ENCODE results near the gene MEIS1.
A peak's percentile ranks its signal among the peaks of the same experiment; 100 is the strongest.

MEIS1 gene

DNA sequence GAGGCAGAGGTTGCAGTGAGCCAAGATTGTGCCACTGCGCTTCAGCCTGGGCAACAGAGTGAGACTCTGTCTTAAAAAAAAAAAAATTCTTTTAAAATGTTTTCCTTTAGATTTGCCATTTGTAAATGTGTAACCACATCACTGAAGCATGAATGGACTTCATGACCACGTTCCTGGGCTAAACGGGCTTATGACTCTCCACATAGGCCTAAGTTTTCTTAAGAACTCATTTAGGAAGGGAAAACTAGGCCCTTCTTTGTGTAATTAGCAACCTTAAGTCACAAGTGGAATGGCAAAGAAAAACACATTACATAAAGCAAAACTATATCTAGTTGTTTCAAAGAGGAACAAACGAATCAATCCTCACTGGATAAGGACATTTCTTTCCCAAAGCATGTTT, 99.5 kb downstream of the MEIS1 start:
- no peak for DNase-seq (ENCODE audit: low read depth, low spot score)

DNA sequence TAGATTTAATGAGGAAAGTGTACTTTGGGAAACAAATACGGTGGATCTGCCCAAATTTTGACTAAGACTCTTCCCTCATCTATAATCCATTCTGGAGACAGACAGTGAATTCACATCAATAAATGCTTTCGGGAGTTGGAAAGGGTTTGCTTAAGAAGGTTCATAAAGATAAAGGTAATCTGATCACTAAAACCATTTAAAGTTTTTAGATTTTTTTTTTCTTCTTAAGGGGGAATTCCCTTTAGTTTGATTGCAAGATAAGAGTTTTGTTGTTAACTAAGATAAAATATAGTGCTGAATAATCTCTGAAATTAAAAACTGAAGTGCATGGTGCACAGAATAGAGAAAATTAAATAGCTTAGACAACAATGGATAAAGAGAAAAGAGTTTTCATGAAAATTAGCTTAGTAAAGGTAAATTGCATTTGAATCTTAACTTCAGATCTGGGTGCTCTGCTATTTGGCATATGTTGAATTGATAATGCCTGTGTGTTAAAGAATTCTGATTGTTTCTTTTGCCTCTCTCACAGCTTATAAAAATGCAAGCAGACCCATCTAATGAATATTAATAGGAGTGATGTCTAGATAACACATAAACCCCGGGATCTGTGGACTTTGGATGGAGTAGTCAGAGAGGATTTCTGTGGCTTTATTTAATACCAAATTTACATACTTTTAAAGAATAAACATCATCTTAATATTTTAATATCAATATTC, 100.8 kb downstream of the MEIS1 start:
- DNase-seq (ENCODE audit: low read depth, low spot score), result no peak

DNA sequence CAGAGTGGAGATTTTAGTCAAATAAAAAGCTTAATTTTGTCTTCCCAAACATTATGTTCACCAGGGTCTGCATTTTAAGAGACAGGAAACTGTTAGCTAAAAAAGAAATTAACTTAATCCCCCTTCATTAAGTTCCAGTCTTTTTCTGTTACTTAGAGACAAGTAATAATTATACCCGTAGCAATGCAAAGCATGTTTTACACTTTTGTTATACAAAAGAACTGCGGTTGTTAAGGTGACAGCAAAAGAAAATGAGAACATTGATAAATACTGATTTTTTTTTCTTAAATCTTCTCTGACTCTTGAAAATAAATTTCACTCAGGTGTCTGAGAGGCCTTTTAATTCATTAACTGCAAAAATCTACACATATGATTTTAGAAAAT, 101.4 kb downstream of the MEIS1 start:
- DNase-seq (ENCODE audit: low read depth, low spot score), result no peak

- no peak for DNase-seq (ENCODE audit: low read depth, low spot score)
Observed at GRCh38 chr2:66536997-66537396, 102.1 kb downstream of the MEIS1 start.

- no peak for DNase-seq (ENCODE audit: low read depth, low spot score)
Observed at GRCh38 chr2:66538291-66538690, 103.4 kb downstream of the MEIS1 start.

GRCh38 chr2:66539452-66539851, 104.5 kb downstream of the MEIS1 start:
- DNase-seq (ENCODE audit: low read depth, low spot score), result no peak

GRCh38 chr2:66541646-66542045, 106.7 kb downstream of the MEIS1 start:
- DNase-seq (ENCODE audit: low read depth, low spot score), result no peak

DNA sequence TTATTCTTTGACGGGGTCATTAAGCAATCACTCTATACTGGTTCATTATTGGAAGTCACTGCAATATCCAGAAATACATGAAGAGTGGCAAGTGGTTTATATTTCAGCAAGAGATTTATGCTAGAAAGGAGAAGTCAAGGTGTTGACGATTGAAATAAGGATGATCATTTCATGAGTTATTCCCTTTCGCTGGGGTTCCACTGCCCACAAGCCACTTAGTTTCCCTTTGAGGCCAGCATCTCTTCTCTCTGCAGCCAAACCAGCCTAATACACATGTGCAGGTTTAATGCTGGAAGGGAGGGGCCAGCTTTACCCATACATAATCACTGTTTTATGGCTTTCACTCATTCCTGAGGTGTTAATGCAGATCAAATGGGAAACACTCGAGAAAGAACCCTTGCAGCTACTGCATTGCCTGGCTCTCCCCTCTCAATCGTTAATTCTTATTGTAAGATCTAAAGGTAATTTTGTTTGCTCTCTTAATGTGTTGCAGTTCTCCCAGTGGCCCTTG, 108.4 kb downstream of the MEIS1 start:
- no peak for DNase-seq (ENCODE audit: low read depth, low spot score)

GRCh38 chr2:66544258-66544657, 109.3 kb downstream of the MEIS1 start:
- no peak for DNase-seq (ENCODE audit: low read depth, low spot score)

- DNase-seq (ENCODE audit: low read depth, low spot score), result no peak
Observed at GRCh38 chr2:66545258-66545657, 110.3 kb downstream of the MEIS1 start.

DNA sequence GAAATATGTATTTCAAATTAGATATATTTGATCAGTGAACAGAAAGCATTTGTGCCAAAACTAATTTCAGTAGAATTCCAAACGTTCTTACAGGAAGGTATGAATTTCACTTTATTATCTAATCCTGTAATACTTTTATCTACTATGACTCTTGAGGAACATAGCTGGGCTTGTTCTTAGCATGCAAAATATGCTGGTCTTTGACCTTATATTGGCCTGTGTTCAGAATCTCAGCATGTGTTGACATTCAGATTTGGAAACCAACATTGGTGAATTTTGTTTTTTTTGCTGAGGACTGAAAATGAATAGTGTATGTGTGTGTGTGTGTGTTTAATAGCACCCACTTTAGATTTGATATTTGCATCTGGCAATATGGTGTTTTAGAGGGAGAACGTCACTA, 112.2 kb downstream of the MEIS1 start:
- DNase-seq (ENCODE audit: low read depth, low spot score), result no peak

- no peak for DNase-seq (ENCODE audit: low read depth, low spot score)
Observed at GRCh38 chr2:66547887-66548286, 113.0 kb downstream of the MEIS1 start.

DNA sequence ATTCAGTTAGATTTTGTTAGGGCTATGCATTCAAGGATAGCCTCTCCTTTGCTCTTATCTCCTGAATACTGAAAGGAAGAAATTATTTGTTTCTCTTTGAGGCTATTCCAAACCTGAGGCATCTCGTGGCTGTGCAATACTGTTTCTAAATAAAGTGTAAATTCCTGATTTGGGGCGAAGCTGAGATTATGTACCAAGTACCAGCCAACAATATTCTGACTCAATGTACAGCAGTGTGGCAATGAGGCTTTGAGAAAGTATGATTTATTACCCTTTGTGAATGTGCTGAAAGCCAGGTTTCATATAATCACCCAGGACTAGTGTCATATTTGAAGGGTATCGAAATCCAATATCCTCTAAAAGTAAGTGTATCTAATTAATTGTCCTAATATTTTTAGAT, 113.5 kb downstream of the MEIS1 start:
- DNase-seq (ENCODE audit: low read depth, low spot score), result no peak

DNA sequence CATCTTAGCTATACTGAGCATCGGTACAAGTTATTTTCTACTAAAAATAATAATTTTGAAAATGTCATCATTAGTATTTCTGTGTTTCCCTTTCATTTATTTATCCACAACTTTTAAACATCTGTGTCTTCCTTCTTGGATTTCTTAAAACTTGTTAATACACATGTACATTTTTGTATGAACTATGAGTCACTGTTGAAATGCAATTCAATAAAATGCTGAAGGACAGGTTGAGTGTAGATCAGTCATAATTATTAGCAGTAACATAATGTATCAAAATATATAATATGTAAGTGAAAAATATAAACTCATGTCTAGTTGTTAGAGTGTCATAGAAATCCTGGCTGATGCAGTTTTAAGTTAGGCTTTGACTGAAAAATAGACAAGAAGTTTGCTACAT, 115.9 kb downstream of the MEIS1 start:
- no peak for DNase-seq (ENCODE audit: low read depth, low spot score)

DNA sequence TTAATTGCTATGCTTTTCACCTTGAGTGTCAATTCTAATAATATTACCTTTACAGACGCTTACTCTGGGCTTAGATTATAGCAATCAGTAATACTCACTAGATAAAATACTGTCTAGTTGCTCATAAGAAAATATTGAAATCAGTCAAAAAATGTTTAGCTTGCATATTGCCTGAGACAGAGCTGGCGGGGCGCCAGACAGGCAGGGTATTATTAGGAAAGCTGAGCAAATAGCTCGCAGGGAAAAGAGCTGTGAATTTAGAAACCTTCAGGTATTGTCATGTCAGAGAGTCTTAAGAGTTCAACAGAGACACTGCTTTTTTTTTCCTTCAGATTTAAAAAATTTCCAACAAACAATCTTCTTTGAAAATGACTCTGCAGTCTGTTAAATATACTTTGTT, 118.4 kb downstream of the MEIS1 start:
- no peak for DNase-seq (ENCODE audit: low read depth, low spot score)

DNA sequence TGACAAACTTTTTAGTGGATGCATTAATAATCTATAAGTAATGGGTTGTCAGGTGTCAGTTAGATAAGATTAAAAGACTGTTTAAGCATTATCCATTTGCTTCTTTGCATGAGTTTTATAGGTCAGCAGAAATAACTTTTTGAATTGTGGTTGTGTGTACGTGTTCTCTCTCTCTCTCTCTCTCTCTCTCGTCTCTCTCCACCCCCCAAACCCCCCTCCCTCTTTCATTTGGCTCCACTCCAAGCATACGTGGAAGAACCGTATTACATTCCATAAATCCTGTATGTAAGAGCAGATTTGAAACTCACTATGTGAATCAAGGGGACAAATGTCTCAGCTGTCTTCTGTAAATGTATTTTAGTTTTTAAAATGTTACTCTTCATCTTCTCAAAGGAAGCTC, 120.2 kb downstream of the MEIS1 start:
- no peak for DNase-seq (ENCODE audit: low read depth, low spot score)

DNA sequence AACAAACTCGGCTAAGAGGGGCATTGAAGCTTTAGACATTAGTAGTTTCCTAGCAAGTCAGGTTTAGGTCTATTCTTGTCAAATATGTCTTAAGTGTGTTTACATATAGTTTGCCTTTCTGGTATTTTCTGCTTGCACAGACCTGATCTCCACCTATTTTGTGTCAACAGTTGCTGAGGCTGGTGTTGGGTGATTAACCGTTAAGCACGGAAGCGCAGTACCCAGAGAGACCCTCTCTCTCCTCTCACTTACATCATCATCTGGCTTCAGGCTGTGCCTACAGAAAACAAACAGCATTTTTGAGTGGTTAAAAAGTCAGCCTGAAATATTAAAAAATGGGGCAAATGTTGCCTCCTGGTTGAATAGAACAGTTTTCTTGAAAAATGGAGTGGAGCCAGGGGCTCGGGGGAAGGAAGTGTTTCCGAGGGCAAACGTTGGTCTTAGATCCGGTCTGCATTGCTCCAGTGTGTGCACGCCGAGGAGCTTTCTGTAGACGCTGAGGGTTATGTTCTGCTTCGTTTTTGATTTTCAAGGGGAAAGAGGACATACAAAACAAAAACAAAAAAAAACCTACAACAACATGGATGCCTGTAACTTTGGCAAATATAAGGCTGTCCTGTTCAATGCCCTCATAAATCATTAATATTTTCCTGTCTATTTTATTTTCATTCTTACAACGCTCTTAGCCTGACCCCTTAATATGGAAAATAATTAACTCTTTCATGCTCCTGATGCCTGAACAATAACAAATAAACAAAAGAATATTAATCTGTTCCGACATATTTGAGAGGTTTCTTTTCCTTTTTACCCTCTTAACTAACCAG, 120.8 kb downstream of the MEIS1 start:
- DNase-seq (ENCODE audit: low read depth, low spot score), result no peak

- DNase-seq (ENCODE audit: low read depth, low spot score), result no peak
Observed at GRCh38 chr2:66559672-66560071, 124.7 kb downstream of the MEIS1 start.

GRCh38 chr2:66560683-66561082, 125.8 kb downstream of the MEIS1 start:
- DNase-seq (ENCODE audit: low read depth, low spot score), result no peak

DNA sequence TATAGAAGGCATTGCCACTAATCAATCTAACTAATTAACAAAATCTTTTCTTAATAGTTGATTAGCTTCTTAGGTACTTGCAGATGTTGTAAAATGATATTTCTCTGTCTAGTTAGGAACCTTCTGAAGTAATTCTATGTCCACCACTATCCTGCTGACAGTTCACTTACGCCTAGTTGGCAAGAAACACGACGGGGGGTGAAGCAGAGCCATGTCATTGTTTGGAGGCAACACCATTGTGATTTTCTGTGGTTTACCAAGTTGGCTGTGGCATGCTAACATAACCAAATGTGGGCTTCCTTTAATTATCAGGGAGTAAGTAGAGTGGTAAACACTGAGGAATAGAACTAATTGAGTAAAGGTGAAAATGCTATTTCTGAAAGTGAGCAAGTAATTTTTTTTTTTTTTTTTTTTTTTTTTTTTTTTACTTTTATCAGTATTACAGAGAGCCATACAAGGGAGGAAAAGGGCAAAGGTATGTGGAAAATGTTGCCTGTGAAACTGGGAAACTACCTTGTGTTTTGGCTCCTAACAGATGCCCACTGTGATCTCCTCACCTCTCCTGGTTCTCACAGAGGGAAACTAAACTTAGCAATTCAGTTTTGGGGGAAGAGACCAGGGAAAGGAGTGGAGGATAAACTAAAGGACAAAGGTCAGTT, 126.8 kb downstream of the MEIS1 start:
- DNase-seq (ENCODE audit: low read depth, low spot score), result peak; percentile 59

DNA sequence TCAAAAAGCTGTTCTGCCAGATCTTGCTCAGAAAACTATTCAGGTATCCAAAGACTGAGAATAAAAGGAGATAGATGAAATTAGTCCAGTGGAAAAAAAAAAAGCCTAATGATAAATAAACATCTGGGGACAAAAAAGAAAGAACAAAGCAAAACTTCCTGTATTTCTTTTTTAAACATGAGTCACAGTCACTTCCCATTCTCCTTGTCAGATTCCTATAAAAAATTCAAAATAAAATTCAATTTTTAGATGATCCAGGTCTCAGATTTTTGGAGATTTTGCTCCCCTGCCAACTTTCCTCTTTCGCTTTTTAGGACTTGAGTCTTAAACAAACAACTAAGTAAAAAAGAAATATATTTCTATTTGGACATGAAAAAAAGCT, 127.4 kb downstream of the MEIS1 start:
- DNase-seq (ENCODE audit: low read depth, low spot score), result no peak

DNA sequence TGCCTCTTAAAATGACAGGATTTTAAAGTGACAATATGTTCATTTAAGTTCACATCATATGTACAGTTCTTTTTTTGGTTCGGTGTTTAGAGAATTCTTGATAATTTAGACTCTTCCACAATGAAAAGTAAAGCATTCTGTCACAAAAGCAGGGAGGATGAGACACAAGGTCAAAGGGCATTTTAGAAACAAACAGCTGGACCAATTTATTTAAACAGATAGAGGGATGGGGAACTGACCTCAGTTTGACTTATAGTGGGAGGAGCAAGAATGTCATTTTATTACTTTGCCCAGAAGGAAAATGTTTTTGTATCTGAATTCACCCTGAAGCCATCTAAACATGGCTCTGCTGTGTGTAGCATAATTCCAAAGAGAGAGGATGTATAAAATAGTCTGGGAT, 128.5 kb downstream of the MEIS1 start:
- no peak for DNase-seq (ENCODE audit: low read depth, low spot score)

- no peak for DNase-seq (ENCODE audit: low read depth, low spot score)
Observed at GRCh38 chr2:66565291-66565690, 130.4 kb downstream of the MEIS1 start.

All from astrocyte of the hippocampus (primary cell).